Gastroesophageal sphincter (tissue), 3 donors: ENCODE measurements around the gene STEAP1B.

Source experiments
- CTCF ChIP-seq, 4 experiments: fragments of 200-600 bp in 2 of 4; fragments of 450-650 bp in 2 of 4; sonication (generic) in 1 of 4; IDR thresholded peaks; one replicate each; pipeline ENCODE4 v1.5.1; 2017 to 2019; ENCODE audit warnings: antibody characterized with exemption in 4 of 4, mild to moderate bottlenecking in 2 of 4, moderate library complexity in 2 of 4
- EP300 ChIP-seq: sonication (generic); formaldehyde crosslinking; IDR thresholded peaks from one replicate; pipeline ENCODE4 v1.6.1; 2017; ENCODE audit warnings: antibody characterized with exemption, mild to moderate bottlenecking
- POLR2A ChIP-seq, 2 donors: fragments of 450-650 bp; IDR thresholded peaks; one replicate each; pipeline ENCODE4 v1.6.1; 2017; ENCODE audit warnings: antibody characterized with exemption in 2 of 2, mild to moderate bottlenecking in 2 of 2, moderate library complexity in 1 of 2
- POLR2AphosphoS5 ChIP-seq: sonication (generic); formaldehyde crosslinking; IDR thresholded peaks from one replicate; pipeline ENCODE4 v1.6.1; 2017; ENCODE audit warnings: antibody characterized with exemption

DNA sequence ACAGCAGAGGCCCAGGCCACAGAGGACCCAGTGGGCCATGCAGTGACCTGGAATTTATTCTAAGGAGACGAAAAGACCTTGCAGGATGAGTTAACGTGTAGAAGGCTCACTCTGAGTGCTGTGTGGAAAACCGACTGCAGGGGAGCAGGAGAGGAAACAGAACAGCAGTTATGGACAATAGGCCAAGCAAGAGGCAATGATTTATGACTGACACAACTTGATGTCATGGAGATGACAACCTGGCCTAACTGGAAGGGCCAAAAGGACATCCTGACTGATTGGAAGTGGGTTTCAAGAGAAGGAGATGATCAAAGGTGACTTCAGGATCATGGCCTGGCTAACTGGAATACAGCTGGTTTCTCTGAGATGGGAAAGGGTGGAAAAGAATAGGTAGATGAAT lies 72.9 kb downstream of the STEAP1B start:
- TF ChIP-seq CTCF (IDR thresholded peaks at IDR 0.05): no peak
- no peak for TF ChIP-seq EP300
- TF ChIP-seq POLR2AphosphoS5: no peak
- TF ChIP-seq POLR2A (IDR thresholded peaks at IDR 0.05): no peak
